ENCODE results near the gene CCDC141.
"Not testable (repeated sequence)": the region's sequence is repeated elsewhere in the genome, so short reads cannot be mapped to it uniquely, and the experiment has no call there.

The CCDC141 gene

GRCh38 chr2:179005976-179006375 lies 44.0 kb downstream of the CCDC141 start:
- no peak for TF ChIP-seq POU2F2 (IDR thresholded peaks at IDR 0.05; ENCODE audit: low read depth, low read length)
- TF ChIP-seq POLR2A (IDR thresholded peaks at IDR 0.05; ENCODE audit: low read depth, low read length), result no peak
- no peak for TF ChIP-seq TAF1 (IDR thresholded peaks at IDR 0.05; ENCODE audit: low read depth, low read length)
- no peak for TF ChIP-seq SPI1 (IDR thresholded peaks at IDR 0.05; ENCODE audit: low read depth, low read length)
- TF ChIP-seq PAX5 (IDR thresholded peaks at IDR 0.05; ENCODE audit: insufficient read depth, low read length, severe bottlenecking), result no peak
- no peak for TF ChIP-seq POLR2AphosphoS5 (IDR thresholded peaks at IDR 0.05; ENCODE audit: low read depth, low read length)
- no peak for FAIRE-seq

DNA sequence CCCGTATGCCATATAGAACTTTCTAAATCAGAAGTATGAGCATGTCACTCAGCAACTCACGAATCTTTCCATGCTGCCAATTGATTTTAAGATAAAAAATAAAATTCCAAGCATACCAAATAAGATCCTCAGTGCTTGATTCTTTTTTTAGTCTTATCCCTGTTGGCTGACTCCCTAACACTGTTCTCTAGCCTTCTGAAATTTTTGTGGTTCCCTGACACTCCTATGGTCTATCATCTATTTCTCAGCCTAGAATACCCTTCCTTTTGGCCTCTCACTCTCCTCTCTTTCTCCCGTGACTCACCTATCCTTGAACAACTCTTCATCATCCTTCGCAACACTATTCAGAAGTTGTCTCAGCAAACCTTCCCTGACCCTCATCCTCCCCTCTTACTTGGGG lies 50.5 kb downstream of the CCDC141 start:
- DNase-seq (ENCODE audit: insufficient read length, low spot score), result no peak
- TF ChIP-seq TAF1 (IDR thresholded peaks at IDR 0.05; ENCODE audit: low read depth, low read length) (no peak), POU2F2 (IDR thresholded peaks at IDR 0.05; ENCODE audit: low read depth, low read length) (no peak), POLR2AphosphoS5 (IDR thresholded peaks at IDR 0.05; ENCODE audit: low read depth, low read length) (no peak), POLR2A (IDR thresholded peaks at IDR 0.05; ENCODE audit: low read depth, low read length) (no peak), PAX5 (IDR thresholded peaks at IDR 0.05; ENCODE audit: insufficient read depth, low read length, severe bottlenecking) (no peak), SPI1 (IDR thresholded peaks at IDR 0.05; ENCODE audit: low read depth, low read length) (no peak)
- no peak for FAIRE-seq

More at GRCh38 chr2:179005976-179006375, 44.0 kb downstream of the CCDC141 start:
- DNase-seq (ENCODE audit: insufficient read length, low spot score), result no peak

- TF ChIP-seq PAX5 (IDR thresholded peaks at IDR 0.05; ENCODE audit: insufficient read depth, low read length, severe bottlenecking) (no peak), TAF1 (IDR thresholded peaks at IDR 0.05; ENCODE audit: low read depth, low read length) (no peak), POLR2AphosphoS5 (IDR thresholded peaks at IDR 0.05; ENCODE audit: low read depth, low read length) (no peak), POU2F2 (IDR thresholded peaks at IDR 0.05; ENCODE audit: low read depth, low read length) (no peak), SPI1 (IDR thresholded peaks at IDR 0.05; ENCODE audit: low read depth, low read length) (no peak), POLR2A (IDR thresholded peaks at IDR 0.05; ENCODE audit: low read depth, low read length) (no peak)
- DNase-seq (ENCODE audit: insufficient read length, low spot score) (no peak), FAIRE-seq (peak; percentile 28)
These were observed 51.4 kb downstream of the CCDC141 start for GRCh38 chr2:178998539-178998938.

DNA sequence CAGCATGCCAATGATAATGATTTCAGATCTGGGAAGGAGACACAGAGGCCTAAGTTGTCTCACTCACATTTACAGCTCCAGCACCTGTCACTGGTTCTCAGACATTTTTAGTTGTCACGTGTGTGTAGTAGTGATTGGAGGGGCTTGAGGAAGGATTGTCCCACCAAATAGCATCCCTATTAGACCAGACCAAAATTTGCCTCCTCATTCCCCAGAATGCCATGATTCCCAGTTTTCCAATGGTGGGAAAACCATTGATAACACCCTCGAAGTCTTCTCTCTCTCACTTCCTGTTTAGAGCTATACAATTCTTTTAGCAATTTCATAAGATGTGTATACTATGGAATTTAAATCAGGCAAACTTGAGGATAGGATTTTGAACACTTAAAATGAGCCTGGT lies 52.5 kb downstream of the CCDC141 start:
- TF ChIP-seq SPI1 (IDR thresholded peaks at IDR 0.05; ENCODE audit: low read depth, low read length) (peak; percentile 39; the same call in 1 of the 2 replicates), POLR2A (IDR thresholded peaks at IDR 0.05; ENCODE audit: low read depth, low read length) (no peak), TAF1 (IDR thresholded peaks at IDR 0.05; ENCODE audit: low read depth, low read length) (no peak)
- FAIRE-seq (no peak), DNase-seq (ENCODE audit: insufficient read length, low spot score) (no peak)

DNA sequence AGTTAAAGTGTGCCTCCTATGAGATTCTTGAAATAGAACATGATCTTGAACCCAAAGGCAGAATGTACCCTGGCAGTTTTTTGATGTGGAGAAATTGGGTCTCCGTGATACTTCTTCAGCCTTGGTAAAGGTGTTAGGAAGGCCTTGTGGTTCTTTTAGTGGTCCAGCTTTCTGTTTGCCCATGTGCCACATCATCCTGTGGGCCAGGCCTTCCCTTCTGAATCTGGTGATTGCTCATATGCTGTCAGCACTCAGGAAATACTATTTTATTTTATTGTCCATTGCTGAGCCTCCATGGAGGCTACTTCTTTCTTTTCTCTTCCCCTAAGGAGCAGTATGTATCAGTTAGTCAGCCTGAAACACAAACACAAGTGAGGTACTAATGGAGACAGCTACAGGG lies 52.9 kb downstream of the CCDC141 start:
- TF ChIP-seq POLR2A (IDR thresholded peaks at IDR 0.05; ENCODE audit: low read depth, low read length) (no peak), SPI1 (IDR thresholded peaks at IDR 0.05; ENCODE audit: low read depth, low read length) (no peak), PAX5 (IDR thresholded peaks at IDR 0.05; ENCODE audit: insufficient read depth, low read length, severe bottlenecking) (no peak), POLR2AphosphoS5 (IDR thresholded peaks at IDR 0.05; ENCODE audit: low read depth, low read length) (no peak), TAF1 (IDR thresholded peaks at IDR 0.05; ENCODE audit: low read depth, low read length) (no peak), POU2F2 (IDR thresholded peaks at IDR 0.05; ENCODE audit: low read depth, low read length) (no peak)
- DNase-seq (ENCODE audit: insufficient read length, low spot score) (no peak), FAIRE-seq (no peak)

- no peak for DNase-seq (ENCODE audit: insufficient read length, low spot score)
- no peak for FAIRE-seq
- TF ChIP-seq SPI1 (IDR thresholded peaks at IDR 0.05; ENCODE audit: low read depth, low read length), result no peak
- no peak for TF ChIP-seq POLR2AphosphoS5 (IDR thresholded peaks at IDR 0.05; ENCODE audit: low read depth, low read length)
- no peak for TF ChIP-seq TAF1 (IDR thresholded peaks at IDR 0.05; ENCODE audit: low read depth, low read length)
- TF ChIP-seq POU2F2 (IDR thresholded peaks at IDR 0.05; ENCODE audit: low read depth, low read length), result no peak
- no peak for TF ChIP-seq PAX5 (IDR thresholded peaks at IDR 0.05; ENCODE audit: insufficient read depth, low read length, severe bottlenecking)
- no peak for TF ChIP-seq POLR2A (IDR thresholded peaks at IDR 0.05; ENCODE audit: low read depth, low read length)
These were observed 55.7 kb downstream of the CCDC141 start for GRCh38 chr2:178994264-178994663.

DNA sequence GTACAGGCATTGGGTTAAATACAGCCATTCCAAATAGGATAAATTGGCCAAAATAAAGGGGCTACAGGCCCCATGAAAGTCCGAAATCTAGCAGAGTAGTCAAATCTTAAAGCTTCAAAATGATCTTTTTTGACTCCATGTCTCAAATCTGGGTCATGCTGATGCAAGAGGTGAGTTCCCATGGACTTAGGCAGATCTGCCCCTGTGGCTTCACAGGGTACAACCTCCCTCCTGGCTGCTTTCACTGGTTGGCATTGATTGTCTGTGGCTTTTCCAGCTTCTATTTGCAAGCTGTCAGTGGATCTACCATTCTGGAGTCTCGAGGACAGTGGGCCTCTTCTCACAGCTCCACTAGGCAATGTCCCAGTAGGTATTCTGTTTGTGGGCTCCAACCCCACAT lies 56.1 kb downstream of the CCDC141 start:
- TF ChIP-seq SPI1 (IDR thresholded peaks at IDR 0.05; ENCODE audit: low read depth, low read length), result no peak
- TF ChIP-seq TAF1 (IDR thresholded peaks at IDR 0.05; ENCODE audit: low read depth, low read length), result no peak
- TF ChIP-seq POLR2A (IDR thresholded peaks at IDR 0.05; ENCODE audit: low read depth, low read length), result no peak
- TF ChIP-seq PAX5 (IDR thresholded peaks at IDR 0.05; ENCODE audit: insufficient read depth, low read length, severe bottlenecking), result no peak
- no peak for TF ChIP-seq POLR2AphosphoS5 (IDR thresholded peaks at IDR 0.05; ENCODE audit: low read depth, low read length)
- no peak for TF ChIP-seq POU2F2 (IDR thresholded peaks at IDR 0.05; ENCODE audit: low read depth, low read length)
- no peak for DNase-seq (ENCODE audit: insufficient read length, low spot score)
- FAIRE-seq, result no peak

GRCh38 chr2:178992719-178993118 lies 57.2 kb downstream of the CCDC141 start:
- not testable (repeated sequence) for DNase-seq (ENCODE audit: insufficient read length, low spot score); FAIRE-seq

GRCh38 chr2:178990533-178991241 lies 59.2 kb downstream of the CCDC141 start:
- FAIRE-seq (peak; percentile 92), DNase-seq (ENCODE audit: insufficient read length, low spot score) (no peak)
- TF ChIP-seq POLR2AphosphoS5 (IDR thresholded peaks at IDR 0.05; ENCODE audit: low read depth, low read length), result no peak
- peak; percentile 78 for TF ChIP-seq SPI1 (IDR thresholded peaks at IDR 0.05; ENCODE audit: low read depth, low read length)
- no peak for TF ChIP-seq TAF1 (IDR thresholded peaks at IDR 0.05; ENCODE audit: low read depth, low read length)
- TF ChIP-seq POLR2A (IDR thresholded peaks at IDR 0.05; ENCODE audit: low read depth, low read length), result no peak
- 0 out of 2 replicates have a peak, but pooled peaks have one; percentile 44 for TF ChIP-seq POU2F2 (IDR thresholded peaks at IDR 0.05; ENCODE audit: low read depth, low read length)
- TF ChIP-seq PAX5 (IDR thresholded peaks at IDR 0.05; ENCODE audit: insufficient read depth, low read length, severe bottlenecking), result no peak

- not testable (repeated sequence) for FAIRE-seq; DNase-seq (ENCODE audit: insufficient read length, low spot score)
These were observed 60.5 kb downstream of the CCDC141 start for GRCh38 chr2:178989424-178989823.

DNA sequence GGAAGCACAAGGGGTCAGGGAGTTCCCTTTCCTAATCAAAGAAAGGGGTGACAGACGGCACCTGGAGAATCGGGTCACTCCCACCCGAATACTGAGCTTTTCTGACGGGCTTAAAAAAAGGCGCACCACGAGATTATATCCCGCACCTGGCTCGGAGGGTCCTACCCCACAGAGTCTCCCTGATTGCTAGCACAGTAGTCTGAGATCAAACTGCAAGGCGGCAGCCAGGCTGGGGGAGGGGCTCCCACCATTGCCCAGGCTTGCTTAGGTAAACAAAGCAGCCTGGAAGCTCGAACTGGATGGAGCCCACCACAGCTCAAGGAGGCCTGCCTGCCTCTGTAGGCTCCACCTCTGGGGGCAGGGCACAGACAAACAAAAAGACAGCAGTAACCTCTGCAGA lies 67.3 kb downstream of the CCDC141 start:
- not testable (repeated sequence) for FAIRE-seq; DNase-seq (ENCODE audit: insufficient read length, low spot score)

All from GM12891 (cell line).